Muscle of leg (tissue), 11 donors: ENCODE data around the gene COL18A1. TPM values are rescaled to one million over a fixed set of nuclear protein-coding genes. Genes with fewer than 3 reads are reported as not detected.
A peak's percentile ranks its signal among the peaks of the same experiment; 100 is the strongest.

Experiments
- DNase-seq: peaks from one replicate; pipeline ENCODE4 v3.0.0; 2013
- H3K27ac ChIP-seq: one replicate; pipeline ENCODE4 v1.5.1; 2013; ENCODE audit warnings: mild to moderate bottlenecking, low read length, control low read depth
- H3K27me3 ChIP-seq: one replicate; pipeline ENCODE4 v1.6.1; 2013; ENCODE audit warnings: low read length; ENCODE audit not compliant: control insufficient read depth, insufficient read depth
- H3K36me3 ChIP-seq: one replicate; pipeline ENCODE4 v1.6.1; 2013; ENCODE audit warnings: low read length; ENCODE audit not compliant: control insufficient read depth, insufficient read depth
- H3K4me1 ChIP-seq: one replicate; pipeline ENCODE4 v1.6.1; 2013; ENCODE audit warnings: low read length; ENCODE audit not compliant: control insufficient read depth, insufficient read depth
- H3K4me3 ChIP-seq: one replicate; pipeline ENCODE4 v1.5.1; 2013; ENCODE audit warnings: low read length, control low read depth
- H3K9me3 ChIP-seq: replicated peaks from 2 replicates; pipeline ENCODE4 v1.6.1; 2013; ENCODE audit warnings: low read depth, low read length; ENCODE audit not compliant: control insufficient read depth
- WGBS: methylation state at CpG from one replicate; pipeline ENCODE4 v1.1.5; 2013; ENCODE audit warnings: missing lambda C conversion rate; ENCODE audit not compliant: insufficient coverage; 5-methylcytosine and 5-hydroxymethylcytosine counted together
- polyA plus RNA-seq, 8 donors: library from polyadenylated mRNA; unstranded; fragments of 120-200 nt; gene quantifications; one replicate each; pipeline versions ENCODE4 v1.2.1 to v1.2.3, GENCODE V29; 2013; ENCODE audit warnings: inconsistent platforms in 1 of 8, low replicate concordance in 1 of 8; ENCODE audit not compliant: insufficient read length in 8 of 8, insufficient read depth in 1 of 8
- total RNA-seq: library from RNA; stranded (reverse); fragments of 120-200 nt; gene quantifications from one replicate; pipeline ENCODE4 v1.2.4, GENCODE V29; 2013

Gene COL18A1
- total and polyA plus RNA-seq, 9 donors: 58.4 to 141 (median 95.6) TPM

GRCh38 chr21:45533361-45533845 lies 128.4 kb downstream of the COL18A1 start:
- no peaks in the 10 kb centered on the region for H3K9me3 ChIP-seq
- 77% methylated on average over 12 of the region's 12 CpGs for WGBS
- H3K27ac ChIP-seq: no peak overlapping the region
- DNase-seq: no peak
- no peaks in the 10 kb centered on the region for H3K27me3 ChIP-seq
- peaks cover 27% of the 10 kb centered on the region for H3K4me1 ChIP-seq
- no peak overlapping the region for H3K4me3 ChIP-seq
- peaks cover 23% of the 10 kb centered on the region for H3K36me3 ChIP-seq

DNA sequence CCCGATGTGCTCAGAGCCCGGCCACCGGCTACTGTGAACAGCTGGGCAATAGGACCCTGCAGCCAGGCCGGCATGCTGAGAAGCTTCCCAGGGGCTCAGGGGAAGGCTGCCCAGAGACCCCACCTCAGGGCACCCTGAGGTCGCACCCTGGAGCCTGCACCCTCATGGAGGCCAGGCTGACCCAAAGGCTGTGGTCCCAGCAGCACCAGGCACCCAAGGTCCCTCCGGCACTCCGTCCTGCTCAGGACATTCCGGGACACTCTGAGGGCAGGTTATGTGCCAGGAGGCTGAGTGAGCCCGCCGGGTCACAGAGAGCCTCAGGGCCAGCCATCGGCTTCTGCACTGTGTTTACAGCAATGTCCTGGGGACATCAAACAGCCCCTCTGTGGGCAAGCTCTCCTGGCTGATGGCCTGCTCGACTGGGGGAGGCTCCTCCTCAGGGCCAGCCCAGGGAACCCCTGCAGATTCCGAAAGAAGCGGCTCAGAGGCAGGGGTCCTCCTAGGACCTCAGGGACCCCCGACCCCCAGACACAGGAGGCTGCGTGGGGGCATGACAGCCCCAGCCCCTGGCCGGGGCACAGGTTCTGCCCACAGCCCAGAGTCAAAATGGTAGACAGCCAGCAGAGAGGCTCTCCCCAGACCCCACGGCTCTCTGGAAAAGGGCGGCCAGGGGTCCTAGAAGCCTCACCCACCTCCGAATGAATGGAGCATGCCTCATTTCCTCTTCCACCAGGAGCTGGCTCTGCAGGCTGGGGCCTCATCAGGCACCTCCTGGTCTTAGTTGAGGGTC lies 129.1 kb downstream of the COL18A1 start:
- Histone ChIP-seq H3K36me3 (peaks cover 23% of the 10 kb centered on the region), H3K27me3 (no peaks in the 10 kb centered on the region), H3K4me3 (no peak overlapping the region), H3K4me1 (peaks cover 27% of the 10 kb centered on the region), H3K27ac (no peak overlapping the region), H3K9me3 (no peaks in the 10 kb centered on the region)
- no peak for DNase-seq
- 67% methylated on average over 18 of the region's 20 CpGs for WGBS

DNA sequence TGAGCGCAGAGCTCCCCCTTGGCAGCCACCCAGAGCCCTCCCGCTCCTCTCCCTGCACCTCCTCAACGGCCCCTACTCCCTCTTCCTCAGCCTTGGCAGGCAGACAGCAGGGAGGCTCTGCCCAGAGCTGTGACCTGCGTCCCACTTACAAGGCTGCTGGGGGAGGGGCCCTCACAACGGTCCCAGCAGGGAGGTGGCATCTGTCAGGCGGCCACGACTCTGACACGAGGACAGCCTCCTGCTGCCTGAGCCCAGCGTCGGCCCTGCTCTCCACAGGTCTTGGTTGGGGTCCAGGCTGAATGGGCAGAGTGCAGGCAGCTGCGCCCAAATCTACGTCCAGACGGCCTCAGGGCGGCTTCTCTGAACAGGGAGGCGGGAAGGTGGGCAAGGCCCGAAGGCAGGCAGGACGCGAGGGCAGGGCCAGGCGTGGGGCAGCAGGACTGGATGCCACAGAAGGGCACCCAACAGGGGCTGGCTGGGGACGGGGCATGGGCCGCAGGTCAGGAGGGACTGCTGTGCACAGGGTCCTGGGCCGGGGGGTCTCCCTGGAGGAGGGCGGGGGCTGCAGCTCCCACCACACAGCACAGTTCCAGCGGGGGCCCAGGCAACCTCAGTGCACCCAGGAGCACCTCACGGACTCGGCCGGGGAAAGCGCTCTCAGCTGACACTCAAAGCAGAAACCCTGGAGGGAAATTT lies 129.8 kb downstream of the COL18A1 start:
- 42% methylated on average over 16 of the region's 28 CpGs for WGBS
- Histone ChIP-seq H3K27ac (no peak overlapping the region), H3K36me3 (peaks cover 17% of the 10 kb centered on the region), H3K27me3 (no peaks in the 10 kb centered on the region), H3K9me3 (no peaks in the 10 kb centered on the region), H3K4me3 (no peak overlapping the region), H3K4me1 (peaks cover 27% of the 10 kb centered on the region)
- DNase-seq: peak; percentile 67

GRCh38 chr21:45535341-45536081 lies 130.5 kb downstream of the COL18A1 start:
- peak; percentile 41 for DNase-seq

DNA sequence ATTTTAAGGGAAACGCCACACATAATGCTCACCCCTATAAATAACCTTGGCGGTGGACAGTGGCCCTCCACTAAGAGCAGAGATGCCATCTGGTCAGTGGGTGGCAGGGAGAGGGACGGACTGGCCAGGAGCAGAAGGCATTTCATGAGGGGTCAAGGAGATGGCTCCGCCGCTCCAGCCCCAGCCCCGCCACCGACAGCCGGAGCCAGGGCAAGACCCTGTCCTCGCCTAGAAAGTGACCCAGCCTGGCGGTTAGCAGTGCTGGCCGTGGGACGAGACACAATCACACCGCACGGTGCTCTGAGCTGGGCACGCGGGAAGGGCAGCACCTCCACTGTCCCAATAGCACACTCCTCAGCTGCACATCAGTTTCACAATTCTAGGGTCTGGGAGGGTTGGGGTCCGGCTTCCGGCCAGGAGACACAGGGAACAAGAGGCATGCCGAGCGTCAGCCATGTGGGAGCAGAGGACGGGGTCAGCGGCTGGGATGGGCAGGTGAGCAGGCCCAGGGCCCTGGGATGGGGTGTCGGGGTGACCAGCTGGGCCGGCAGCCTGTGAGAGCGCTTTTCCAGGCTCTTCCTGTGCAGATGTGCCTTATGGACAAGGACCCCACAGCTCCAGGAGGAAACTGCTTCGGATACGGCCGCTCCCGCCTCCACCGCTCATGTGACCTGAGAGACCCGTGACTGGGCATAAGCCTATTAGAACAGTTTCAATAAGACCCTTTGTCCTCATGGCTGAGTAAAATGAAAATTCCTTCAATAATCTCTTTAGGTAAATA lies 131.5 kb downstream of the COL18A1 start:
- 79% methylated on average over 21 of the region's 31 CpGs for WGBS
- no peaks in the 10 kb centered on the region for H3K9me3 ChIP-seq
- DNase-seq: no peak
- peaks cover 5% of the 10 kb centered on the region for H3K36me3 ChIP-seq
- H3K4me1 ChIP-seq: peaks cover 35% of the 10 kb centered on the region
- no peak overlapping the region for H3K4me3 ChIP-seq
- no peak overlapping the region for H3K27ac ChIP-seq
- no peaks in the 10 kb centered on the region for H3K27me3 ChIP-seq

More at GRCh38 chr21:45535341-45536081, 130.5 kb downstream of the COL18A1 start:
- no peak overlapping the region for H3K27ac ChIP-seq
- H3K27me3 ChIP-seq: no peaks in the 10 kb centered on the region
- H3K9me3 ChIP-seq: no peaks in the 10 kb centered on the region
- H3K4me3 ChIP-seq: no peak overlapping the region
- WGBS: 75% methylated on average over 32 of the region's 34 CpGs
- H3K4me1 ChIP-seq: peaks cover 27% of the 10 kb centered on the region
- H3K36me3 ChIP-seq: peaks cover 9% of the 10 kb centered on the region

GRCh38 chr21:45537111-45537745 lies 132.3 kb downstream of the COL18A1 start:
- H3K36me3 ChIP-seq: peaks cover 2% of the 10 kb centered on the region
- H3K27me3 ChIP-seq: no peaks in the 10 kb centered on the region
- no peak for DNase-seq
- H3K9me3 ChIP-seq: no peaks in the 10 kb centered on the region
- H3K4me3 ChIP-seq: no peak overlapping the region
- WGBS: 92% methylated on average over 17 of the region's 37 CpGs
- H3K4me1 ChIP-seq: peaks cover 38% of the 10 kb centered on the region
- no peak overlapping the region for H3K27ac ChIP-seq

- Histone ChIP-seq H3K36me3 (peaks cover 2% of the 10 kb centered on the region), H3K9me3 (no peaks in the 10 kb centered on the region), H3K27ac (no peak overlapping the region), H3K4me1 (peaks cover 38% of the 10 kb centered on the region), H3K4me3 (no peak overlapping the region), H3K27me3 (no peaks in the 10 kb centered on the region)
- WGBS: 92% methylated on average over 17 of the region's 27 CpGs
- DNase-seq: no peak
These were observed 132.9 kb downstream of the COL18A1 start for GRCh38 chr21:45537746-45538291.

DNA sequence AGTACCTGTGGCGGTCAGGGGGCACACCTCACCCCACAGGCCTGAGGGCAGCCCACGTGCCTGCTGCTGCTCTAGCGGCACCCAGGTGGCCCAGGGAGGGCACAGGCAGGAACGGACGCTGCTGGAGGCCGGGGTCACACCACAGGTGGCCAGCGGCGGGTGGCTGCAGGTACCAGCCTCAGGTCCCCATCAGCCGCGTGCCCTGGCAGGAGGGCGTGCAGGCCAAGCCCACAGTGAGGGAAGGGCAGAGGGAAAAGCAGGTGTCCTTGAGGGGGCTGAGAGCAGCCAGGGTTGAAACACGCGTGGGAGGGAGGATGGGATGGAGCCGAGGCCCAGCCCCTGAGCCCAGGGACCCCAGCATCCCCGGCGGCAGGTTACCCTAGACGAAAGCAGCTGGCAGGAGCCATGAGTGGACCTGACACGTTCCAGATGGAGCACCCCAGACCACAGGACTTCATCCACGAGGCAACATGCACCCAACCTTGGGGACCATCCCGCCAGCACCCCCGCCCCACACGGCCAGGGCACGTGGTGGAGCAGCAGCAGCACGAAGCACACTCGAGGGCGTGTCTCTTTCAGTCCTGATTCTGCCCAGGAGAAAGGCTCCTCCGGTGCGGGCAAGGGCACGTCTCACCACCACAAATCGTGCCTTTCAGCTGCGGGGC lies 133.5 kb downstream of the COL18A1 start:
- no peaks in the 10 kb centered on the region for H3K9me3 ChIP-seq
- H3K27me3 ChIP-seq: no peaks in the 10 kb centered on the region
- no peaks in the 10 kb centered on the region for H3K36me3 ChIP-seq
- no peak overlapping the region for H3K27ac ChIP-seq
- H3K4me3 ChIP-seq: no peak overlapping the region
- DNase-seq: no peak
- peaks cover 38% of the 10 kb centered on the region for H3K4me1 ChIP-seq
- 90% methylated on average over 31 of the region's 31 CpGs for WGBS
